ENCODE data around the gene ZFAND2A.
"Not testable (repeated sequence)": the region's sequence is repeated elsewhere in the genome, so short reads cannot be mapped to it uniquely, and the experiment has no call there.

GRCh38 chr7:1171516-1171915 lies 11.5 kb upstream of the ZFAND2A start:
- TF ChIP-seq SP1 (IDR thresholded peaks at IDR 0.05); FOXK2 (IDR thresholded peaks at IDR 0.05); ZNF384 (IDR thresholded peaks at IDR 0.05); TARDBP (IDR thresholded peaks at IDR 0.05); SUZ12 (IDR thresholded peaks at IDR 0.05); NFRKB (IDR thresholded peaks at IDR 0.05); L3MBTL2 (conservative IDR thresholded peaks at IDR 0.05); PKNOX1 (IDR thresholded peaks at IDR 0.05); CTBP1 (IDR thresholded peaks at IDR 0.05; ENCODE audit: borderline replicate concordance); FOXA1 (IDR thresholded peaks at IDR 0.05); BHLHE40 (IDR thresholded peaks at IDR 0.05; ENCODE audit: borderline replicate concordance): not testable (repeated sequence)

Measured in HEK293T (cell line).